H1 (cell line): Measurements from ENCODE around the gene RNF220. TPM values are rescaled to one million over a fixed set of nuclear protein-coding genes. Genes with fewer than 3 reads are reported as not detected.

Experiments used
- CTCF ChIP-seq, 3 experiments: IDR thresholded peaks; 1 replicate in 2 of 3; 2 replicates in 1 of 3; pipeline versions ENCODE4 v1.5.1 to v1.6.1; 2011; ENCODE audit warnings: low read length in 3 of 3, mild to moderate bottlenecking in 3 of 3, inconsistent platforms in 2 of 3, low read depth in 1 of 3, moderate library complexity in 1 of 3; ENCODE audit not compliant: insufficient read depth in 1 of 3; ENCODE audit errors: control extremely low read depth in 1 of 3
- polyA plus RNA-seq, 7 experiments: library from polyadenylated mRNA; depleted of rRNA in 3 of 7; stranded (reverse) in 5 of 7; unstranded in 2 of 7; fragments of >200 nt in 5 of 7; fragments of 200-250 nt in 2 of 7; gene quantifications; 1 replicate in 5 of 7; 2 replicates in 1 of 7; 4 replicates in 1 of 7; pipeline versions ENCODE4 v1.2.1 to v1.2.3, GENCODE V29; 2011 to 2013; ENCODE audit warnings: missing spikeins in 2 of 7, mixed read lengths in 2 of 7
- total RNA-seq: library from RNA; stranded (reverse); fragmentation: NEBNext Ultra II Directional; extraction: Animal tissue kit (Norgen Biotek cat#: 25700); gene quantifications from 2 replicates; pipeline ENCODE4 v1.2.1, GENCODE V29; 2021

RNF220 gene
- total and polyA plus RNA-seq, 2 of the 8 experiments (the other 6 are each of a cell fraction or from before 2014, with no cell fraction given) = 123 to 160 TPM

- TF ChIP-seq CTCF (IDR thresholded peaks at IDR 0.05; ENCODE audit: control extremely low read depth in 1 of 3, insufficient read depth in 1 of 3, low read depth in 1 of 3, low read length in 3 of 3) = peak; percentile 94 to 98 (median 96)
Measured at GRCh38 chr1:44594871-44595735, 190.0 kb downstream of the RNF220 start (continued).
